Body of pancreas (tissue), 4 donors: ENCODE data around the gene HOXB3.

Experiments
- POLR2A ChIP-seq, 3 donors: fragments of 450-650 bp; IDR thresholded peaks; one replicate each; pipeline ENCODE4 v1.6.1; 2016; ENCODE audit warnings: antibody characterized with exemption in 3 of 3, mild to moderate bottlenecking in 2 of 3
- TF ChIP-seq, protein P1 (sequence below), 7 experiments: fragments of 450-650 bp in 4 of 7; fragments of 200-600 bp in 3 of 7; sonication (generic) in 3 of 7; IDR thresholded peaks; one replicate each; pipeline ENCODE4 v1.5.1; 2016 to 2019; ENCODE audit warnings: antibody characterized with exemption in 7 of 7

DNA sequence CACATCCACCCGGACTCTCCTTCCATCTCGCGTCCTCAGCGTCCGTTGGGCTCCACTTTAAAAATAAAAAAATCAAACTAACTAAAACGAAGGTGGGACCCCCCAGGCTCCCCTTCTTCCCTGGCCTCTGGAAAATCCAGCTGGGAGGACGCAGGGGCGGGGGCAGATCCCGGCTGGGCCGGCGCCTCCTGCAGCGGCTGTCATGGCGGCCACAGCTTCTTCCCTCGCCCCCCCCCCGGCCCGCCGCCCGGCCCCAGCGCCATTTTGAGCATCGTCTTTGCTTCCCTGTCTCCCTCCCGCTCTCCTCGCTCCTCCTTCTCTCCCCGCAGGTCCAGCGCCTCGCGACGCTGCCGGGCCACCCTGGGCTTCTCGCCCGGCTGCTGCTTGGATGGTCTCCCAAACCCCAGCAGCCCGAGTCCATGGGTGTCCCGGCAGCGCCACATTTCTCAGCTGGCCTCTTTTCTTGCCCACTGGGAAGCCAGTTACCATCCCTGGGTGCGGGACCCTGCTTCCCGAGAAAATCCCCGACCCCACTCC, 48.4 kb downstream of the HOXB3 start:
- TF ChIP-seq, protein P1, sequence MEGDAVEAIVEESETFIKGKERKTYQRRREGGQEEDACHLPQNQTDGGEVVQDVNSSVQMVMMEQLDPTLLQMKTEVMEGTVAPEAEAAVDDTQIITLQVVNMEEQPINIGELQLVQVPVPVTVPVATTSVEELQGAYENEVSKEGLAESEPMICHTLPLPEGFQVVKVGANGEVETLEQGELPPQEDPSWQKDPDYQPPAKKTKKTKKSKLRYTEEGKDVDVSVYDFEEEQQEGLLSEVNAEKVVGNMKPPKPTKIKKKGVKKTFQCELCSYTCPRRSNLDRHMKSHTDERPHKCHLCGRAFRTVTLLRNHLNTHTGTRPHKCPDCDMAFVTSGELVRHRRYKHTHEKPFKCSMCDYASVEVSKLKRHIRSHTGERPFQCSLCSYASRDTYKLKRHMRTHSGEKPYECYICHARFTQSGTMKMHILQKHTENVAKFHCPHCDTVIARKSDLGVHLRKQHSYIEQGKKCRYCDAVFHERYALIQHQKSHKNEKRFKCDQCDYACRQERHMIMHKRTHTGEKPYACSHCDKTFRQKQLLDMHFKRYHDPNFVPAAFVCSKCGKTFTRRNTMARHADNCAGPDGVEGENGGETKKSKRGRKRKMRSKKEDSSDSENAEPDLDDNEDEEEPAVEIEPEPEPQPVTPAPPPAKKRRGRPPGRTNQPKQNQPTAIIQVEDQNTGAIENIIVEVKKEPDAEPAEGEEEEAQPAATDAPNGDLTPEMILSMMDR (IDR thresholded peaks at IDR 0.05): no peak
- peak in 1 of 3 donors; percentile 10 for TF ChIP-seq POLR2A (IDR thresholded peaks at IDR 0.05)
